ENCODE data around the gene MEGF11.

MEGF11 gene

DNA sequence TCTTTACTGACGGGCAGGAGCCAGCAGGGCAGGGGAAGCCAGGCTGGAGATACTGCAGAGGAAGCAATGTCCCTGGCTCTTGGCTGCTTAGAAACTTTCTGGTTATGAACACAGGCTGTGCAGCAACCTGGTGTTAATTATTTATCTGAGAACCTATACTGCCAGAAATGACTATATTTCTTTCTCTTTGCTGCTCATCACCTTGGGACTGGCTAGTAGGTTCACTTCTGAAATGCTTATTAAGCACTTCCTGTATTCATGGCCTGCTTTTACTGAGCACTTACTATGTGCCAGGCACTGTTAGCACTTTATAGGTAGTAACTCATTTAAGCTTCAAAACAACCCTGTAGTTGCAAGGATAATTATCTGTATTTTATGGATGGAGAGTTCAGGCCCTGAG is 326.7 kb downstream of the MEGF11 start:
- no peak for DNase-seq

DNA sequence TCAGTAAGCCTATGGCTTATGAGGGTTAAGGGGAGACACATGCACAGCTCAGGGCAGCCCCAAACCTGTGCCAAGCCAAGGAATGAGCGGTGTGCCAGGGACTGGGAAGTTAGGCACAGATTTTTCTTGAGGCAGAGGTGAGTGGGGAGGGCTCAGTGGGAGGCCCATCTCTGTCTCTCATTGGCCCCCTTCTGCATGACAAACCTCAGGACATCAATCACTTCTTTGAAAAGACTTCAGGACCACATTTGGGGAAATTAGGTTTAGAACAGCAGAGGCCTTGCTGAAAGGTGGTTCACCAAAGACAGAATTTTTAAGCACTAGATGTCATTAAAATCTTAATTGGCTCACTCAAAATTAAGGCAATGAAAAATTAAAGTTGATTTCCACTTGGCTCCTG is 327.1 kb downstream of the MEGF11 start:
- no peak for DNase-seq

- no peak for DNase-seq
Measured at GRCh38 chr15:65925338-65925737, 328.2 kb downstream of the MEGF11 start.

DNA sequence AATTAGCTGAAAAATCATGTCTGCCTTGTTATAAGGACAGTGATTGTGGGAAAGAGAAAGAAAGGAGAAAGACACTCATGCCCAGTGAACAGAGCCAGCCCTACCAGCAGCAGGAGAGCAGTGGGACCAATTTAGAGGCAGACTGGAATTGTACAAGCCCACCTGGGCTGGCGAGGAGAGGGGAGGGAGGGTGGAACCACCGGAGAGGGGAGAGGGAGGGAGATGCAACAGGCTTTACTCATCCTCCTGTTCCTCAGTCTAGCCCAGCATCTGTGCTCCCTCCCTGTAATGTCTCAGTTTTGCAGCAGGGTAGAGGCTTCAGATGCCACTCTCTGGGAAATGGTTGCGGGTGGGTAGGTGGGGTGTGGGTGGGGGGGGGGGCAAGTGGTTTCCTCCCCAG is 329.5 kb downstream of the MEGF11 start:
- no peak for DNase-seq

- DNase-seq = no peak
Measured at GRCh38 chr15:65923264-65923663, 330.3 kb downstream of the MEGF11 start.

- no peak for DNase-seq
Measured at GRCh38 chr15:65922621-65923020, 330.9 kb downstream of the MEGF11 start.

DNA sequence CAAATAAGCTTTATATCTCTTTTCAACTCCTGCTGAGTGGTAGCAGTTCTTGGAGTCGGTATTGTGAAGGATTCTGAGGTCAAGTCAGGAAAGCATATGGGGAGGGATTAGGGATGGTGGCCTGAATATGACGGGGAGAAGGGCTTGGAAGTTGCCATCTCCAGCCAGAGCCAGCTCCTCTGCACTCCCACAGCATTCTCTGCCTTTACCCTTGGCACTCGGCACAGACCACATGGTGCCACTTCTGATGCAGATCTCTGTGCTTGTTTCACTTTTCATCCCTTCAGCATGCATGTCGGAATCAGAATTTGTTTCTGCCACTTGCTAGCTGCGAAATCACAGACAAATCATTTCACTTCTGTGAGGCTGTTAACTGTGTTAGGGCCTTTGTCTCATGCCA is 331.8 kb downstream of the MEGF11 start:
- no peak for DNase-seq

- no peak for DNase-seq
Measured at GRCh38 chr15:65920825-65921309, 332.7 kb downstream of the MEGF11 start.

GRCh38 chr15:65920121-65920520 is 333.4 kb downstream of the MEGF11 start:
- no peak for DNase-seq

GRCh38 chr15:65919353-65919752 is 334.2 kb downstream of the MEGF11 start:
- DNase-seq = no peak

DNA sequence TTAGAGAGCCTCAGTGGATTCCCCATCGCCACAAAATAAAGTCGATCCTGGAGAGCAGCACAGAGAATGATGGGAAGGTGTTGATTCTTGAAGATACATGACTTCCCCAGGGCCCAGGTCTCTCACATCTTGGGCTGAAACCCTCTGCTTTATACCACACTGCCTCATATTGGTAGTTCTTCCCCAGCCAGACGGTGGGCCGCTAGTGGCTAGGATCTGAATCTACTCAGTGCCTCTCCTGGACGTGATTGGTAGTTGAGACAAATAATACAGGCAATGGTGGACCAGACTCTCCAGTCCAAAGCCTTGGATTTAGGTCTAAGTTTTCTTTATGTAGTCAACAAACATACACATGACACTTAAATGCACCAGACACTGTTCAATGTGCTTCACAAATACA is 334.6 kb downstream of the MEGF11 start:
- no peak for DNase-seq

DNA sequence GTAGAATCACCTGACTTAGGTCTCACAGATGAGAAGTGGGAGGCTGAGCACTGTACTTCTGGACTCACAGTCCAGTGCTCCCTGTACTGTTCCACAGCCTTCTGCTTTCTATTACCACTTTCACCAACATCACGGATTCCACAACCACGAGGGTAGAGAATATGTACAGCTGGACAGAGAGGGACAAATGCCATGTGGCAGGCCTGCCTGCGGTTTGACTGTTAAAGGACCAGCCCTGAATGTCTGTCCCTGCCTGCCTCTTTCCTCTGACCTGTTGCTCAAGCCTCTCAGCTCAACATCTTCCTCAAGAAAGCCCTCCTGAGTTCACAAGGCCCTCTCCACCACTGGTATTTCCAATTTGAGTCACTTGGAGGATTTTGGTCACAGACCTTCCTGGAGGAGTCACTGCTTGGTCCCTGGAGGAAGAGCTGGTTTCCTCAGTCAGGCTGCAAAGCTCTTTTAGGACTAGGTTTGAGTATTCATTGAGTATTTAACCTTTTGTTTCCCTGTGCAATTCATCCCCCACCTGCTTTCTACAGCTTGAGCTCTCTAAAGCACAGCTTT is 335.1 kb downstream of the MEGF11 start:
- DNase-seq = no peak

- DNase-seq = no peak
Measured at GRCh38 chr15:65917936-65918335, 335.6 kb downstream of the MEGF11 start.

- no peak for DNase-seq
Measured at GRCh38 chr15:65917407-65917756, 336.2 kb downstream of the MEGF11 start.

- no peak for DNase-seq
Measured at GRCh38 chr15:65916664-65917406, 336.7 kb downstream of the MEGF11 start.

GRCh38 chr15:65916041-65916663 is 337.4 kb downstream of the MEGF11 start:
- DNase-seq = no peak

DNA sequence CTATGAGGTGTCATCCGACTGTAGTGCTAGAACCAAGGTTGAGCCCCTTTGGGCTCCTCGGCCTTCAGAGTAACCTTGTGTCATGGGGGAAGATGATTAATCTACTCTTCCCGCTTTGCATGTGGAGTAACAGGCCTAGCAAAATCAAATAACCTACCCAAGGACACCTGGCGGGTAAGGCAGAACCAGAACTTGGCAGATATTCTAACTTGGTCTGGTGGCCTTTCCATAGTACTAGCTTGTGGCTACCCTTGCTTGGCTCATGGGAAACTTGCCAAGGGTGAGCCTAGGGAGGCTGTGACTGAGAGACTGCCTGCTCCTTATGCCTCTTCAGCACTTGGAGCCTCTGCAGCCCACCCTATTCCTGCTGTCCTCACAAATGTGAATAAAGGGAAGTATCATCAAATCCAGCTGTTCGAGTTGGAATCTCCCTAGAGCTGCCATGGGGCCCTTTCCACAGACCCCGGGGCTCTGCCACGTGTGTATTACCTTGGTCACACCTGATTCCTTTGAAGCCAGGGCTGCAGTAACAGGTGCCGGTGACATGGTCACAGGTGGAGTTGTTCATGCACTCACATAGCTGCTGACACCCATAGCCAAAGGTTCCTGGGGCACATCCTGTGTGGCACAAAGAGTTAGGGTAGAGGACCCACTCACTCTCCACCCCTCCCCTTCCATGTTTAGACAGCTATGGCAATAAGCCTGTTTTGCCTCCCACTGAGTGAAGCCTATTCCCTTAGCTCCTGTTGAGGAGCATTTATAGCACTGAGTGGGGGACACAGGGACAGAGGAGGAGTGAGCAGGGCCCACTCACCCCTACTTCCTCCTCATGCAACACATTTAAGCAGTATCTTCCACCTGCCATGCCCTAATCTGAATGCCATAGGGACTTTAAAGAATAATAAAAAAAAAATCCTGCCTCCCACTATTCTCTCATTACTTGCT is 338.3 kb downstream of the MEGF11 start:
- no peak for DNase-seq

GRCh38 chr15:65914386-65914785 is 339.2 kb downstream of the MEGF11 start:
- no peak for DNase-seq

GRCh38 chr15:65913631-65914199 is 339.8 kb downstream of the MEGF11 start:
- DNase-seq = no peak

DNA sequence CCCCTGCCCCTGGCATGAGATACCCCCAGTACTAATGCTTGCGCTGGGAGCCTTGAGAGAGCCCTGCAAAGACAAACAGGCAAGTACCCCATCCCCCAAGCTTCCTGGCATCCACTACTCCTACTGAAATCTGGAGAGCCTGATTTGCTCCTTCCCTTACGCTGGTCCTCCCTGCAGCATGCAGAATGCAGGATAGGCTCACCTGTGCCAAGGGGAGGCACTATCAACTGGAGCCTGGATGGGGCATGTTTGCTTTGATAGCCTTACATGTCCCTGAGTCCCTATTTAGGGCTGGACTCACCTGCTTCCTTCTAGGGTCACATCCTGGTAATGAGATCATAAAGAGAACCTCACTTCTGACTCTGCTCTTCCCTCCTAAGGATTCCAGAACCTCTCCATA is 341.3 kb downstream of the MEGF11 start:
- DNase-seq = no peak

- DNase-seq = no peak
Measured at GRCh38 chr15:65910341-65910740, 343.2 kb downstream of the MEGF11 start.

GRCh38 chr15:65909831-65910230 is 343.7 kb downstream of the MEGF11 start:
- DNase-seq = no peak

- no peak for DNase-seq
Measured at GRCh38 chr15:65908876-65909275, 344.7 kb downstream of the MEGF11 start.
